Measurements from ENCODE around the gene RIN1. TPM values are rescaled to one million over a fixed set of nuclear protein-coding genes. Genes with fewer than 3 reads are reported as not detected.

RIN1 gene
- total RNA-seq, 1 experiment from 2014 or later, result 5.4 TPM

- Histone ChIP-seq H3K18ac (ENCODE audit: insufficient read length, low read depth, low read length) (no peak overlapping the region), H4K5ac (ENCODE audit: insufficient read length, low read depth, low read length) (no peak overlapping the region), H3T11ph (ENCODE audit: low read length) (no peak overlapping the region), H2BK20ac (ENCODE audit: low read depth, low read length, poor library complexity, severe bottlenecking) (no peak overlapping the region), H3K14ac (ENCODE audit: insufficient read depth, low read length) (no peak overlapping the region), H4K8ac (replicated peaks; ENCODE audit: insufficient read length, low read depth, low read length) (no peak overlapping the region), H3K56ac (ENCODE audit: insufficient read length, low read depth, low read length) (no peak overlapping the region), H3K23me2 (ENCODE audit: insufficient read length, low read depth, low read length, poor library complexity, severe bottlenecking) (peaks cover 12% of the 10 kb centered on the region), H3K79me2 (ENCODE audit: insufficient read depth, low read length) (no peaks in the 10 kb centered on the region), H2AK5ac (ENCODE audit: insufficient read length, low read length) (no peak overlapping the region), H2BK12ac (ENCODE audit: insufficient read length, low read depth, low read length) (no peak overlapping the region), H2AFZ (ENCODE audit: low read length) (no peak overlapping the region), H3K9me3 (ENCODE audit: control insufficient read depth, low read depth, low read length) (no peaks in the 10 kb centered on the region), H3K4me1 (ENCODE audit: insufficient read depth, low read length) (peaks cover 2% of the 10 kb centered on the region; the same call in 1 of the 2 replicates), H2BK5ac (ENCODE audit: insufficient read length, low read length) (no peak overlapping the region), H3K27ac (ENCODE audit: insufficient read length, low read depth, low read length) (no peak overlapping the region), H4K91ac (ENCODE audit: insufficient read length, low read depth, low read length) (no peak overlapping the region), H3K23ac (ENCODE audit: insufficient read length, low read depth, low read length) (no peak overlapping the region), H3K79me1 (ENCODE audit: insufficient read depth, low read depth, low read length, poor library complexity, severe bottlenecking) (no peaks in the 10 kb centered on the region), H3K9ac (ENCODE audit: extremely low read depth, insufficient read length, low read length) (no peak overlapping the region), H2BK15ac (ENCODE audit: low read depth, low read length) (no peak overlapping the region), H3K4ac (ENCODE audit: low read depth, low read length) (no peak overlapping the region), H3K4me2 (ENCODE audit: insufficient read depth, insufficient read length, low read length) (no peak overlapping the region), H2BK120ac (ENCODE audit: low read depth, low read length, poor library complexity, severe bottlenecking) (no peak overlapping the region), H4K20me1 (ENCODE audit: control insufficient read depth, insufficient read depth, insufficient read length) (no peaks in the 10 kb centered on the region), H3K27me3 (ENCODE audit: insufficient read depth, low read length) (no peaks in the 10 kb centered on the region)
- Mint-ChIP-seq H3K9me3 (peaks cover 1 to 9% of the 10 kb centered on the region in 2 experiments), H3K27me3 (ENCODE audit: low read depth) (peaks cover 21% of the 10 kb centered on the region), H3K36me3 (ENCODE audit: insufficient read depth in 1 of 3, low read depth in 3 of 3) (peaks cover 3 to 6% (median 5%) of the 10 kb centered on the region in 3 experiments; a peak in 3 of 7 replicates), H3K27ac (no peak overlapping the region; a peak in 1 of 7 replicates), H3K4me3 (peak overlapping the region in 1 of 2 experiments; percentile 86; a peak in 3 of 5 replicates), H3K4me1 (peaks cover 26 to 37% of the 10 kb centered on the region in 2 experiments)
- TF ChIP-seq CTCF (conservative IDR thresholded peaks at IDR 0.05), result no peak
- no CpG with 5 or more reads among the region's 1 CpG for WGBS (ENCODE audit: extremely low coverage, insufficient read length, low lambda C conversion rate)
- no peak for DNase-seq
Observed at GRCh38 chr11:66314186-66314501, 22.1 kb downstream of the RIN1 start.

Data from H9 (cell line).